DMS114 treated with DMSO at 0.1 percent for 48 hours (cell line): ENCODE results near the gene KIF6.
"Not testable (repeated sequence)": the region's sequence is repeated elsewhere in the genome, so short reads cannot be mapped to it uniquely, and the experiment has no call there.

ENCODE experiments used
- DNase-seq: peaks from one replicate; lab custom pipeline; 2025; ENCODE audit not compliant: unreplicated experiment; lab: John Stamatoyannopoulos, UW

The KIF6 gene

GRCh38 chr6:39502362-39502955, 222.7 kb downstream of the KIF6 start:
- not testable (repeated sequence) for DNase-seq

- DNase-seq, result no peak
These were observed 226.2 kb downstream of the KIF6 start for GRCh38 chr6:39499053-39499452.

GRCh38 chr6:39498096-39498495, 227.1 kb downstream of the KIF6 start:
- no peak for DNase-seq

- no peak for DNase-seq
These were observed 228.3 kb downstream of the KIF6 start for GRCh38 chr6:39496915-39497314.

GRCh38 chr6:39496456-39496855, 228.8 kb downstream of the KIF6 start:
- no peak for DNase-seq

- no peak for DNase-seq
These were observed 229.6 kb downstream of the KIF6 start for GRCh38 chr6:39495640-39496039.

- DNase-seq, result no peak
These were observed 230.2 kb downstream of the KIF6 start for GRCh38 chr6:39494998-39495397.

GRCh38 chr6:39493777-39494176, 231.4 kb downstream of the KIF6 start:
- no peak for DNase-seq

- DNase-seq, result no peak
These were observed 232.0 kb downstream of the KIF6 start for GRCh38 chr6:39493174-39493573.

- DNase-seq, result no peak
These were observed 235.1 kb downstream of the KIF6 start for GRCh38 chr6:39490108-39490507.

GRCh38 chr6:39488255-39488879, 236.8 kb downstream of the KIF6 start:
- DNase-seq, result no peak

GRCh38 chr6:39484276-39484675, 240.9 kb downstream of the KIF6 start:
- no peak for DNase-seq

GRCh38 chr6:39479819-39480218, 245.4 kb downstream of the KIF6 start:
- not testable (repeated sequence) for DNase-seq

GRCh38 chr6:39476670-39477069, 248.5 kb downstream of the KIF6 start:
- no peak for DNase-seq

GRCh38 chr6:39476151-39476550, 249.1 kb downstream of the KIF6 start:
- DNase-seq, result no peak

GRCh38 chr6:39471954-39472659, 253.1 kb downstream of the KIF6 start:
- DNase-seq, result no peak

GRCh38 chr6:39470506-39470905, 254.7 kb downstream of the KIF6 start:
- DNase-seq, result no peak

- no peak for DNase-seq
These were observed 256.8 kb downstream of the KIF6 start for GRCh38 chr6:39468385-39468784.

- DNase-seq, result no peak
These were observed 258.6 kb downstream of the KIF6 start for GRCh38 chr6:39466631-39467030.

- DNase-seq, result no peak
These were observed 259.7 kb downstream of the KIF6 start for GRCh38 chr6:39465539-39465938.

GRCh38 chr6:39464067-39464466, 261.1 kb downstream of the KIF6 start:
- no peak for DNase-seq

- no peak for DNase-seq
These were observed 271.2 kb downstream of the KIF6 start for GRCh38 chr6:39453956-39454524.
